Neutrophil (primary cell): ENCODE results near the gene ACACA.

Experiments used
- H3K27ac ChIP-seq: fragments of 200-600 bp; sonication (generic); 2 replicates; pipeline ENCODE4 v1.5.1; 2016; ENCODE audit warnings: mild to moderate bottlenecking, moderate library complexity
- H3K27me3 ChIP-seq: fragments of 200-600 bp; sonication (generic); 2 replicates; pipeline ENCODE4 v1.6.0; 2016; ENCODE audit warnings: mild to moderate bottlenecking
- H3K36me3 ChIP-seq: fragments of 200-600 bp; sonication (generic); 2 replicates; pipeline ENCODE4 v1.5.1; 2017
- H3K4me1 ChIP-seq, 2 experiments: fragments of 200-600 bp in 1 of 2; sonication (generic) in 1 of 2; 1 replicate in 1 of 2; 2 replicates in 1 of 2; pipeline versions ENCODE4 v1.5.1 to v1.6.1; 2013 to 2016; ENCODE audit warnings: low read depth in 1 of 2, low read length in 1 of 2, mild to moderate bottlenecking in 1 of 2, moderate library complexity in 1 of 2; ENCODE audit not compliant: control insufficient read depth in 1 of 2, insufficient read depth in 1 of 2
- H3K4me3 ChIP-seq, 2 experiments: fragments of 200-600 bp in 1 of 2; sonication (generic) in 1 of 2; 1 replicate in 1 of 2; 2 replicates in 1 of 2; pipeline ENCODE4 v1.5.1; 2013 to 2016; ENCODE audit warnings: low read depth in 1 of 2, low read length in 1 of 2, mild to moderate bottlenecking in 1 of 2, moderate library complexity in 1 of 2
- H3K9me3 ChIP-seq: fragments of 200-600 bp; sonication (generic); 2 replicates; pipeline ENCODE4 v1.5.1; 2016
- CTCF ChIP-seq: fragments of 200-600 bp; sonication (generic); IDR thresholded peaks from 2 replicates; pipeline ENCODE4 v1.5.1; 2016; ENCODE audit warnings: antibody characterized with exemption

Gene ACACA

GRCh38 chr17:37389160-37389559 is 17.5 kb downstream of the ACACA start:
- Histone ChIP-seq H3K36me3 (no peaks in the 10 kb centered on the region), H3K4me3 (no peak overlapping the region), H3K27ac (no peak overlapping the region), H3K4me1 (no peaks in the 10 kb centered on the region), H3K9me3 (no peaks in the 10 kb centered on the region), H3K27me3 (no peaks in the 10 kb centered on the region)
- TF ChIP-seq CTCF, result no peak

GRCh38 chr17:37388266-37388665 is 18.4 kb downstream of the ACACA start:
- H3K27ac ChIP-seq, result no peak overlapping the region
- H3K9me3 ChIP-seq, result no peaks in the 10 kb centered on the region

DNA sequence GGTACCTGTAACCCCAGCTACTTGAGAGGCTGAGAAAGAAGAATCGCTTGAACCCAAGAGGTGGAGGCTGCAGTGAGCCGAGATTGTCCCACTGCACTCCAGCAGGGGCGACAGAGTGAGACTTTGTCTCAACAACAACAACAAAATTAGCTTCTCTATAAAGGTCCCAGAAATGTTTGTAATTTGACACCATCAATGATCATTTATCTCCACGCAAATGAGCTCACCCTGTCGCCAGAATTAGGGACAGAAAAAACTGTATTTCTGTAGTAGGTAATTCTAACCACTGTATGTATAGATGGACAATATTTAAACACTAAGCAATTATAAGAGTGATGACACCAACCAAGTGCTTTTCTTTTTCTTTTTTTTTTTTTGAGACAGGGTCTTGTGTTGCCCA is 20.2 kb downstream of the ACACA start:
- no peaks in the 10 kb centered on the region for H3K36me3 ChIP-seq
- no peak for TF ChIP-seq CTCF
- no peaks in the 10 kb centered on the region for H3K9me3 ChIP-seq
- no peaks in the 10 kb centered on the region for H3K27me3 ChIP-seq
- no peak overlapping the region for H3K27ac ChIP-seq
- no peaks in the 10 kb centered on the region for H3K4me1 ChIP-seq
- no peak overlapping the region for H3K4me3 ChIP-seq

More at GRCh38 chr17:37388266-37388665, 18.4 kb downstream of the ACACA start:
- no peaks in the 10 kb centered on the region for H3K4me1 ChIP-seq
- H3K36me3 ChIP-seq, result no peaks in the 10 kb centered on the region
- no peak overlapping the region for H3K4me3 ChIP-seq
- TF ChIP-seq CTCF, result no peak
- H3K27me3 ChIP-seq, result no peaks in the 10 kb centered on the region

- Histone ChIP-seq H3K4me3 (no peak overlapping the region), H3K27ac (no peak overlapping the region), H3K27me3 (no peaks in the 10 kb centered on the region), H3K36me3 (no peaks in the 10 kb centered on the region), H3K9me3 (no peaks in the 10 kb centered on the region), H3K4me1 (no peaks in the 10 kb centered on the region)
- TF ChIP-seq CTCF, result no peak
These were observed 21.1 kb downstream of the ACACA start for GRCh38 chr17:37385474-37385990.

- H3K4me3 ChIP-seq, result no peak overlapping the region
- no peak overlapping the region for H3K27ac ChIP-seq
- no peaks in the 10 kb centered on the region for H3K36me3 ChIP-seq
- no peaks in the 10 kb centered on the region for H3K9me3 ChIP-seq
- no peaks in the 10 kb centered on the region for H3K27me3 ChIP-seq
- no peaks in the 10 kb centered on the region for H3K4me1 ChIP-seq
- no peak for TF ChIP-seq CTCF
These were observed 22.0 kb downstream of the ACACA start for GRCh38 chr17:37384560-37385149.
